Measurements from ENCODE around the gene SFXN3.

SFXN3 gene

DNA sequence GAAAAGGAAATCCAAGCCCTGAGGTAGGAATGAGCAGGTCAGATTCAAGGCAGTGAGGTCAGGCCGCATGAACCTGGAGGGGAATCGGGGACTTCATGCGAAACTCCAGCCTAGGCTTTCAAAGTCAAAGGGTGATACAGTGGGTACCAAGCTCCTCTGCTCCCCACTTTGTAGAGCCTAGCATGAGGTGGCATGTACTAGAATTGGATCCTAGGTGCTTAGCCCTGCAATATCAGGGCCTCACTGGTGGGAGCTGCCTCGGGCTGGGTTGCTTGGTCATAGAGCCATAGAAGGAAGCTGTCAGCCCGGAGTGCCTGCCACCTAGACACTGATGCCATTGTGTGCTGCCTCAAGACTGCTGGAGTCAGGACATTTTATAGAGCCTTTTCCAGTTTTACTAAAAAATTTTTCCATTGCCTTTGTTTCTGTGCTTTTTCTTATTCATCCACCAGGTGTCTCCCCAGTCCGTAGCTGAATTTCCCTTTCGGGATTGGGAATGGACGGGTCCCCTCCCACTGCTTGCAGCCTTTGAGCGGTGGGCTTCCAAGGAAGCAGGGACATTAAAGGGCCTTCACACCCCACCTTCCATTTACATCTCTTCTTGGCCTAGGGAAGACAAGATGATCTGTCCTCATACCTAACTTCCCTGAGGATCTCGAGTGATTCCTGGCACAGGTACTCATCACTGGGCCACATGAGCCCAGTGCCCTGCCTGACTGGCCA lies 36.9 kb upstream of the SFXN3 start:
- H3K9me3 ChIP-seq (ENCODE audit: control insufficient read depth in 1 of 2, low read length in 2 of 2), result no peaks in the 10 kb centered on the region
- no peaks in the 10 kb centered on the region for H3K27me3 ChIP-seq (ENCODE audit: low read depth, low read length)
- H3K4me1 ChIP-seq (ENCODE audit: control insufficient read depth in 1 of 2, insufficient read depth in 2 of 2, low read length in 2 of 2), result peaks cover 4 to 16% of the 10 kb centered on the region in 2 donors
- no peak overlapping the region for H3K4me3 ChIP-seq (ENCODE audit: low read depth in 1 of 2, low read length in 2 of 2)
- peaks cover 26 to 36% of the 10 kb centered on the region in 2 donors for H3K36me3 ChIP-seq (ENCODE audit: control insufficient read depth in 1 of 2, insufficient read depth in 2 of 2, low read length in 2 of 2)
- H3K27ac ChIP-seq (ENCODE audit: low read length), result no peak overlapping the region

DNA sequence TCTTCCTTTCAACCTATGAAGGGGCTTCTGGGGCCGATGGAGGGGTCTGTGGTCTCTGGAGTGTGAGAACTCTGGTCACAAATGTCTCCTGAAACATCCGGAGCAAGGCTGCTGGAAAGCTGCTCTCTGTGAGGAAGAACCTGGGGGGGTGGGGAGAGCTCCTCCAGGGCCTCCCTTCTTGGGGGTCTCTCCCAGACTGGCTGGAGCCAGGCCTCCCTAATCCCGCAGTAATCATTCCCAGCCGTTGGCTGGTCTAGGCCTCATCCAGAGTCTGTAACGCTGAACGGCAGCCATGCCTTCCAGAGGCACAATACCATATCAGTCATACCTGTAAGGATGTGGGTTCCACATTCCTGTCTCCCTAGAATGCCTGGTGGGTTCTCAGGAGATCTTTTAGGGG lies 35.9 kb upstream of the SFXN3 start:
- Histone ChIP-seq H3K27ac (ENCODE audit: low read length) (no peak overlapping the region), H3K36me3 (ENCODE audit: control insufficient read depth in 1 of 2, insufficient read depth in 2 of 2, low read length in 2 of 2) (peaks cover 21 to 36% of the 10 kb centered on the region in 2 donors), H3K27me3 (ENCODE audit: low read depth, low read length) (no peaks in the 10 kb centered on the region)

DNA sequence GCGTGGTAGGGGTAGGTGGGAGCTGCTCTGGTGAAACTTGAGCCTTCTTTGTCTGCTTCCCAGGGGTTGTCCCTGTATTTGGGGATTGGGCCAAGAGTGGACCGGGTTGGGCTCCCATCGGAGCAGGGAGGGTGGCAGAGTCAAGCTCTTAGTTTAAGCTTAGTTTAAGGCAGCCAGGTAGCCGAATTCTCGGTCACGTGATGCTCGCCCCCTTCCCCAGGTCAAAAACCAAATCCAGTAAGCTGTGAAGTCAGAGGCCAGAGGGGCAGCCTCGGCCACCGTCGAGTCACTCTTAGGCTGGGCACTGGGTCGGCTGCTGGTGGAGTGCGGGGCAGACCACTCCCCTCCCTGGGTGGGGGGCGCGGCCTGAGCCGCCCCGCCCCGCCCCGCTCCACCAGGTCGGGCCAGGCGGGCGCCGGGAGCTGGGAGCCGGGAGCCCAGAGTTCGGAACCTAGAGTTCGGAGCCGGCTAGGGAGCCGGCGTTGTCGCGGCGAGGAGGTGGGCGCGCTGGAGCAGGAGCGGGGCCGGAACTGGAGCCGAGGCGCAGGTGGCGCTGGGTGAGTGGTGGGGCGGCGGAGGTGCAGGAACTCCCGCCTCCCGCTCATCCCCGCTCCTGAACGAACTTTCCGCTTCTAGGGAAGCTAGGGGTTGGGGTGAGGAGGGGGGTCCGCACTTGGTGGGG lies 34.2 kb upstream of the SFXN3 start:
- H3K27me3 ChIP-seq (ENCODE audit: low read depth, low read length), result no peaks in the 10 kb centered on the region
- H3K27ac ChIP-seq (ENCODE audit: low read length), result peak overlapping the region; percentile 31
- H3K4me1 ChIP-seq (ENCODE audit: control insufficient read depth in 1 of 2, insufficient read depth in 2 of 2, low read length in 2 of 2), result peaks cover 14 to 31% of the 10 kb centered on the region in 2 donors
- H3K4me3 ChIP-seq (ENCODE audit: low read depth in 1 of 2, low read length in 2 of 2), result peak overlapping the region; percentile 59 to 82
- no peaks in the 10 kb centered on the region for H3K9me3 ChIP-seq (ENCODE audit: control insufficient read depth in 1 of 2, low read length in 2 of 2)
- H3K36me3 ChIP-seq (ENCODE audit: control insufficient read depth in 1 of 2, insufficient read depth in 2 of 2, low read length in 2 of 2), result peaks cover 9 to 26% of the 10 kb centered on the region in 2 donors

More for the DNA sequence above, 35.9 kb upstream of the SFXN3 start:
- Histone ChIP-seq H3K4me1 (ENCODE audit: control insufficient read depth in 1 of 2, insufficient read depth in 2 of 2, low read length in 2 of 2) (peaks cover 4 to 17% of the 10 kb centered on the region in 2 donors), H3K4me3 (ENCODE audit: low read depth in 1 of 2, low read length in 2 of 2) (no peak overlapping the region), H3K9me3 (ENCODE audit: control insufficient read depth in 1 of 2, low read length in 2 of 2) (no peaks in the 10 kb centered on the region)

DNA sequence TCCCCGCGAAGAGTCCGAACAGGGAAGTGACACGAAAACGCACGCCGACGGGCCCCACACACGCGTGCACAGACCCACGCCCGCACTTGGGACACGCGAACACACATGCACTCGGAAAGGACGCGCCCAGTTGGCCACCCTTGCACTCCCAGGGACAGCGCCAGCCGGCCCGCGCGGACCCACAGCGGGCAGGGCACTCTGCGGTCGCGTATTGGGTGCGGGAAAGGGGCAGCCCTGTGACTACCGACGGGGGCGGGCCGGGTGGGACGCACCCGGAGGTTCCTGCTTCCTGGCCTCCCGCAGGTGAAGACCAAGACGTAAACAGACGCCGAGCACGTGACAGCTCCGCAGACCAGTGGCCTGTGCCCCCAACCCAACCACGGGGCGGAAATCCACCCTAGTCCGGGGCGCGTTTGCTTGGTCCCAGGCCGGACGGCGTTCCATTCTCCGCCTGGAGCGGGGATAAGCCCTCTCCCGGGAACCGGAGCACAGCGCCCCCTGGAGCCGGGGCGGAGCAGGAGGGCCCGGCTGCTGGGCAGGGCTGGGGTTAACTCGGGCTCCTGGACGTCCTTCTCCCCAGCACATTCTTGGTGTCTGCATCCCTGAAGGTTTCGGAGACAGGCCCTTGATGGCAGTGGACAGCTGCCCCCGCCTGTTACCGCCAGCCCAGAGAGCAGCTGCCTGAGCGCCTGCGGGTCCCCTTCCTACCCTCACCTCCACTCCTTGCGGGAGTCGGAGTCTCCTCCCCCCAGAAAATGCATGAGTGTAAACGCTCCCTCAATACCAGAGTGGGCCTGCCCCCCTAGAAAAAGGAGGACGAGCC lies 33.5 kb upstream of the SFXN3 start:
- peak overlapping the region; percentile 97 for H3K27ac ChIP-seq (ENCODE audit: low read length)
- H3K27me3 ChIP-seq (ENCODE audit: low read depth, low read length), result no peaks in the 10 kb centered on the region
- H3K4me3 ChIP-seq (ENCODE audit: low read depth in 1 of 2, low read length in 2 of 2), result peak overlapping the region; percentile 59 to 82
- peaks cover 12 to 26% of the 10 kb centered on the region in 2 donors for H3K36me3 ChIP-seq (ENCODE audit: control insufficient read depth in 1 of 2, insufficient read depth in 2 of 2, low read length in 2 of 2)
- no peaks in the 10 kb centered on the region for H3K9me3 ChIP-seq (ENCODE audit: control insufficient read depth in 1 of 2, low read length in 2 of 2)
- H3K4me1 ChIP-seq (ENCODE audit: control insufficient read depth in 1 of 2, insufficient read depth in 2 of 2, low read length in 2 of 2), result peaks cover 18 to 39% of the 10 kb centered on the region in 2 donors

DNA sequence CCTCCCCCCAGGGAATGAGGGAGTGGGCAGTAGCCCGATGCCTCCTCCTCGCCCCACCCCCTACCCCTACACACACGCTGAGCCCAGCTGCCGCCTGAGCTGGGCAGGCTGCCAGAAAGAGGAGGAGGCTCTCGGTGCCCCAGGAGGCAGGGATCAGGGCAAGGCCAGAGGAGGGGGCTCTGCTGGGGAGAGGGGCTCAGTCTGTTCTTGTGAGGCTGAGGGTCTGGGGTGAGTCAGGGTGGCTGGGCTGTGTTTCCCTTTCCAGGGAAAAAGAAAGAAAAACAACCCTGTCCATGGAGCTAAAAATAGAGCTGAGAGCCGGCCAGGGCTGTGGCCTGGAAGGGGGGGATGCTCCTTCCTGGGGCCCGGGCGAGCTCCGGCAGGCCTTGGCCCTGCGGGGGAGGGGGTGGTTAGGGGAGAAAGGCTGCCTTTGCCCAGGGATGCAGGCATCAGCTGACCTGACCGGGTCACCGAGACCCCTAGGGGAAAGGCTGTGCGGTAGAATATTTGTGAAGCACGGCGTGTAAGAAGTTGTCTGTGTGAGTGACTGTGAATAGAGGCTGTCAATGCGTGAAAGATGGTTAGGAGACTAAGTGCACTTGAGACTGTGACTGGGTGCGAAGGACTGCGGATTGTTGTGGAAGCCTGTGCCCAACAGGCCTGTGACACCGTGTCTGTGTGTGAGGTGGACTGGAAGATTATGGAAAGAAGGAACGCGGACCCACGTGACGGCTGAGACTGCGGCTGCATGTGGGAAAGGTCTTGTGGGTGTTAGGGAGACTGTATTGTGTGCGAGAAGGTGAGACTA lies 32.6 kb upstream of the SFXN3 start:
- H3K4me1 ChIP-seq (ENCODE audit: control insufficient read depth in 1 of 2, insufficient read depth in 2 of 2, low read length in 2 of 2), result peaks cover 18 to 41% of the 10 kb centered on the region in 2 donors
- H3K27ac ChIP-seq (ENCODE audit: low read length), result peak overlapping the region; percentile 97
- peaks cover 8 to 26% of the 10 kb centered on the region in 2 donors for H3K36me3 ChIP-seq (ENCODE audit: control insufficient read depth in 1 of 2, insufficient read depth in 2 of 2, low read length in 2 of 2)
- H3K4me3 ChIP-seq (ENCODE audit: low read depth in 1 of 2, low read length in 2 of 2), result peak overlapping the region; percentile 59 to 82
- H3K27me3 ChIP-seq (ENCODE audit: low read depth, low read length), result no peaks in the 10 kb centered on the region
- no peaks in the 10 kb centered on the region for H3K9me3 ChIP-seq (ENCODE audit: control insufficient read depth in 1 of 2, low read length in 2 of 2)

DNA sequence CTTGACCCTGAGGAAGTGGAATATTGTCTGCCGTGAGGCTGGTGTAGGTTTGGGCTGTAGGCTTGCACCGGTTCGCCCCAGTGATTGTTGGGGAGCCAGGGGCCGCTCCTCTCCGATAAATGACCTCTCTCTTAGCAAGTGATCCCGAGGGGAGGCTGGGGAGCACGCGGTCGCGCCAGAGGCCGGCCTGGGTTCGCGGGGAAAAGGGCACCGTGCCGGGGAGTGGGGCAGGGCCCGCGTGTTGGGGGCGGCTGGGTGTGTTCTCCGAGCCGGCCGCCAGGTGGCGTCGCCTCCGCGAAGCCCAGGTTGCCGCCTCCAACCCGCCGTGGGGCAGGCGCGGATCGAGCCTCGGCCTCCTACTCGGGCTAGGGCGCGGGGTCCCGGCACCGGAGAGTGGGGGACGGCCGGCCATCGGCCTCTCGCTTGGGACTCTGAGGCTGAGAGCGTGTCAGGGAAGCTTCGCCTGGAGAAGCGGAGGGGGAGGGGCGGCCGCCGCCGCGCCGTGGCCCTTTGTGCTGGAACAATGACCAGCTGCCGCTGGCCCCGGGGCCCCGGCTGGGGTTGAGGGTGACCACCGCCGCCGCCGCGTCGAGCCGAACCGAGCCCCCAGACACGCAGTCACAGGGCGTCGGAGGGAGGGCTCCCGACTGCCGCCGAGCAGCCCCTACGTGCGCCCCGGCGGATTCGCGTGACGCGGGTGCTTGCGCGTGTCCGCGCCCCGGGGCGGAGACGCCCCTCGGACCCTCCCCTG lies 31.9 kb upstream of the SFXN3 start:
- Histone ChIP-seq H3K27ac (ENCODE audit: low read length) (peak overlapping the region; percentile 97), H3K9me3 (ENCODE audit: control insufficient read depth in 1 of 2, low read length in 2 of 2) (no peaks in the 10 kb centered on the region), H3K27me3 (ENCODE audit: low read depth, low read length) (no peaks in the 10 kb centered on the region), H3K4me3 (ENCODE audit: low read depth in 1 of 2, low read length in 2 of 2) (peak overlapping the region; percentile 59 to 82), H3K36me3 (ENCODE audit: control insufficient read depth in 1 of 2, insufficient read depth in 2 of 2, low read length in 2 of 2) (peaks cover 3 to 29% of the 10 kb centered on the region in 2 donors), H3K4me1 (ENCODE audit: control insufficient read depth in 1 of 2, insufficient read depth in 2 of 2, low read length in 2 of 2) (peaks cover 18 to 48% of the 10 kb centered on the region in 2 donors)

DNA sequence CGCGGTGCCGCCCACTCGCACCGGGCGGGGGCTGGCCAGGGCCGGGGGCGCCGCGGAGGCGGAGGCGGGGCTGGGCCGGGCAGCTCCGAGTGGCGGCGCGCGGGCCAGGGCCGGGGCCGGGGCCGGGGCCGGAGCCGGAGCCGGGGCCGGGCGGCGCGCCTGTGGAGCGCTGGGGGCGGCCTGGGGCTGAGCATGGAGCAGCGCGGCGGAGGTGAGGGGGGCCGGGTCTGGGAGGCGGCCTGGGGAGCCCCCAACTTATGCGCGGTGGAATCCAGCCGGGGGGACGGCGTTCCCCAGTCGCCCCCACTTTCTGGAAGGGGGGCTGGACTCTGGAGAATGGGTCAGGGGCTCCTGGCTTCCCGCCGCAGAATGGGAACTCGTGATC lies 31.3 kb upstream of the SFXN3 start, which contains the start of gene LZTS2:
LZTS2 (plus strand) TSS at position 67 of the 385 bp plus-strand sequence. CDS start 2,731 bp downstream, outside the sequence.
- Histone ChIP-seq H3K4me3 (ENCODE audit: low read depth in 1 of 2, low read length in 2 of 2) (peak within 1 kb of the TSS; percentile 71 to 82), H3K9me3 (ENCODE audit: control insufficient read depth in 1 of 2, low read length in 2 of 2) (no peaks in the 10 kb centered on the region), H3K27ac (ENCODE audit: low read length) (peak within 1 kb of the TSS; percentile 98), H3K27me3 (ENCODE audit: low read depth, low read length) (no peaks in the 10 kb centered on the region), H3K36me3 (ENCODE audit: control insufficient read depth in 1 of 2, insufficient read depth in 2 of 2, low read length in 2 of 2) (peaks cover 3 to 30% of the 10 kb centered on the region in 2 donors), H3K4me1 (ENCODE audit: control insufficient read depth in 1 of 2, insufficient read depth in 2 of 2, low read length in 2 of 2) (peaks cover 18 to 50% of the 10 kb centered on the region in 2 donors)

DNA sequence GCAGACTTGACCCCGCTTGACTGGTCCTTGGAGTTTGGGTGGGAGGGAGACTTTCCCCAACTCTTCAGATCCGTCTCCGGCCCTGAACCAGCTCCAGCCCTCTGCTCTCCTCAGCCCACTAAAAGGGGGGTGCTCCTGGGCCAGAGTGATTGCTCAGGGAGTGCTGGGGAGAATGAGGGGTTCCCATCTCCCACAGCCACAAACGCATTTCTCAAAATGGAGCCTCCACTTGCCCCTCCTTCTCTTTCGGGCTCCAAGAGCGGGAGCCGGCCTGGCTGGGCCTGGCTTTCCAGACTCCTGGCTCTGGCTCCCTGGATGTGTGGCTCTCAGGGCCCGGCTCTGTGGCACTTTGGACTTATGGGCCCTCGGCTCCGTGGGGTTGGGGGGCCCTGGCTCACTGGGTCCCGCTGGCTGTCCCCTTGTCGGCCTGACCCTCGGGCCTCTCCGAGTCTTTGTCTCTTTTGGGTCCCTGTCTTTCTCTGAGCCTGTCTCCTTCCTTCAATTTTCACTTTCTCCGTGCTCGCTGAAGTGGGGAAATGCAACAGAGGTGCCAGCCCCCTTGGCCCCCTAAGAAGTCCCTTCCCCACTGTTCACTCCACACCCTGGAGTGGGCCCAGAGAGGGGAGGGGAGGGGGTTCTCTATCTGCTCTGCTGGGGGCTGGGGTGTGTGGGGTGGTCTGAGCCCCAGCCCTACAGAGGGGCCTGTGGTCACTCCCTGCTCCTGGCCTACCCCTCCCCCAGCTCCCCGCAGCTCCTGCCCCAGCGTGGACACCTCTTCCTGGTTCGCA lies 30.7 kb upstream of the SFXN3 start:
- Histone ChIP-seq H3K4me3 (ENCODE audit: low read depth in 1 of 2, low read length in 2 of 2) (peak overlapping the region; percentile 71 to 80), H3K27ac (ENCODE audit: low read length) (peak overlapping the region; percentile 98), H3K4me1 (ENCODE audit: control insufficient read depth in 1 of 2, insufficient read depth in 2 of 2, low read length in 2 of 2) (peaks cover 18 to 50% of the 10 kb centered on the region in 2 donors), H3K9me3 (ENCODE audit: control insufficient read depth in 1 of 2, low read length in 2 of 2) (no peaks in the 10 kb centered on the region), H3K36me3 (ENCODE audit: control insufficient read depth in 1 of 2, insufficient read depth in 2 of 2, low read length in 2 of 2) (peaks cover 3 to 35% of the 10 kb centered on the region in 2 donors), H3K27me3 (ENCODE audit: low read depth, low read length) (no peaks in the 10 kb centered on the region)

DNA sequence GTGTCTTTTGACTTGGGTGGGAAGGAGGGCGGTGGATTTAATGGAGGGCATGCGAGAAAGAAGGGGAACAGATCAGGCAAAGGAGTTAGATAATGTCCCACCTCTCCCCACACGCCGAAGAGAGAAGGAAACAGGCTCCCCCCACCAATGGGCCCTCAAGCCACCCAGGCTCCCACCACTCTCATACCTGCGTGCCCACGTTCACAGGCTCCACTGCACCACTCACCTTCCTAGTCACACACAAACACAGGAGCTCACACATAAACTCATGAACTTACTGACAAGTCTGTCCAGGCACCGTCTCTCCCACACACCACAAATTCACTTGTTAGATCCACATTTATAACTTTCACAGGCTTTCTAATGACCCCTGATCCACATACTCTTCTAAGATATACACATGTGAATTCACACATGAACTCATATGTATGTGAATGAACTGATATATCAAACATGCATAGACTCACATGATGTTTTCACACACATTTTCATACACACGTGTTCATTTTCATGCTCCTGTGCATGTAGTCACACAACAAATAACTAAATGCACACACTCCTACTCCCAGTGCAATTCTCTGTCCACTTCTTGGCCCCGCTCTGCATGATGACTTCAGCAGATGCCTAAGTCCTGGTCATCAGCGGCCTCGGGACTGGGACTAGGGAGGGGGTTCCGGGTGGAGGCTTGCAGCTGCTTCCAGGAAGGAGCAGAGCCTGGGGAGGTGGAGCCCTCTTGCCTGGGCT lies 29.9 kb upstream of the SFXN3 start:
- Histone ChIP-seq H3K27me3 (ENCODE audit: low read depth, low read length) (no peaks in the 10 kb centered on the region), H3K27ac (ENCODE audit: low read length) (peak overlapping the region; percentile 98), H3K9me3 (ENCODE audit: control insufficient read depth in 1 of 2, low read length in 2 of 2) (no peaks in the 10 kb centered on the region), H3K36me3 (ENCODE audit: control insufficient read depth in 1 of 2, insufficient read depth in 2 of 2, low read length in 2 of 2) (peaks cover 9 to 42% of the 10 kb centered on the region in 2 donors), H3K4me1 (ENCODE audit: control insufficient read depth in 1 of 2, insufficient read depth in 2 of 2, low read length in 2 of 2) (peaks cover 18 to 50% of the 10 kb centered on the region in 2 donors), H3K4me3 (ENCODE audit: low read depth in 1 of 2, low read length in 2 of 2) (peak overlapping the region; percentile 71 to 80)

Measured in muscle layer of duodenum (tissue), 2 donors.